ENCODE results near the gene ATP13A3.

DNA sequence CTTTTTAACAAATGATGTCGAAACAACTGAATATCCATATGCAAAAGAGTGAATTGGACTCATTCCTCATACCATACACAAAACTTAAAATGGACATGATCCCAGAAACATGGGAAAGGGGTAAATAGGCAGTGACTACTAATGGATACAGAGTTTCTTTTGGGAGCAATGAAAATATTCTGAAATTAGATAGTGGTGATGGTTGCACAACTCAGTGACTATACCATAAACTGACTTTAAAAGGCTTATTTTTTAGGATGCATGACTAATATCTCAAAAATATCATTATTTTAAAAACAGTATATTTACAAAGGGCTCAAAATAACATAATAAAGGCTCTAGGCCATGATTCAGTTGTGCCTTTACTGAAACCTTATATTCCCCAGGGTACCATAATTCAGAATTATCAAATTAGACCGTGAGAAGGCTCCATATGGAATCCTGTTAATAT is 16.3 kb upstream of the ATP13A3 start:
- TF ChIP-seq, protein P1, sequence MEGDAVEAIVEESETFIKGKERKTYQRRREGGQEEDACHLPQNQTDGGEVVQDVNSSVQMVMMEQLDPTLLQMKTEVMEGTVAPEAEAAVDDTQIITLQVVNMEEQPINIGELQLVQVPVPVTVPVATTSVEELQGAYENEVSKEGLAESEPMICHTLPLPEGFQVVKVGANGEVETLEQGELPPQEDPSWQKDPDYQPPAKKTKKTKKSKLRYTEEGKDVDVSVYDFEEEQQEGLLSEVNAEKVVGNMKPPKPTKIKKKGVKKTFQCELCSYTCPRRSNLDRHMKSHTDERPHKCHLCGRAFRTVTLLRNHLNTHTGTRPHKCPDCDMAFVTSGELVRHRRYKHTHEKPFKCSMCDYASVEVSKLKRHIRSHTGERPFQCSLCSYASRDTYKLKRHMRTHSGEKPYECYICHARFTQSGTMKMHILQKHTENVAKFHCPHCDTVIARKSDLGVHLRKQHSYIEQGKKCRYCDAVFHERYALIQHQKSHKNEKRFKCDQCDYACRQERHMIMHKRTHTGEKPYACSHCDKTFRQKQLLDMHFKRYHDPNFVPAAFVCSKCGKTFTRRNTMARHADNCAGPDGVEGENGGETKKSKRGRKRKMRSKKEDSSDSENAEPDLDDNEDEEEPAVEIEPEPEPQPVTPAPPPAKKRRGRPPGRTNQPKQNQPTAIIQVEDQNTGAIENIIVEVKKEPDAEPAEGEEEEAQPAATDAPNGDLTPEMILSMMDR (IDR thresholded peaks at IDR 0.05; ENCODE audit: low read depth, low read length), result no peak
- TF ChIP-seq EZH2phosphoT487 (IDR thresholded peaks at IDR 0.05; ENCODE audit: low read depth), result no peak

All from OCI-LY3 (cell line).